Bone marrow (tissue), 2 donors: ENCODE data around the gene CIDEA.

Source experiments
- DNase-seq, 2 donors: peaks; one replicate each; lab custom pipeline; 2025; lab: John Stamatoyannopoulos, UW

Gene CIDEA

DNA sequence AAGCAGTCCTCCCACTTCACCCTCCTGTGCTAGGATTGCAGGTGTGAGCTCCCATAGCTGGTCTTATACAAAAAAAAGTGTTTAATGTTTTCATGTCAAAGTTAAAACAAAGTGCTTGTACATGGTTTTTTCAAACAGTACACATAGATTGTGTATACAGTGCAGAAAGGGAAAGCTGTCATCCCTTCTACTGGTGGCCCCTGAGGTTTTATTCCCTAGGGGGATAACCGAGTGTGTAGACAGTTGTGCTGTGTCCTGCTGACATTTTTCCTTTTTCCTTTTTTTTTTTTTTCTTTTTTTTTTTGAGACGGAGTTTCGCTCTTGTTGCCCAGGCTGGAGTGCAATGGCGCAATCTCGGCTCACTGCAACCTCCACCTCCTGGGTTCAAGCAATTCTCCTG, 64.7 kb downstream of the CIDEA start:
- no peak for DNase-seq

- no peak for DNase-seq
Measured at GRCh38 chr18:12321333-12321732, 67.2 kb downstream of the CIDEA start.

- no peak for DNase-seq
Measured at GRCh38 chr18:12324991-12325725, 71.0 kb downstream of the CIDEA start.

GRCh38 chr18:12325726-12326245, 71.6 kb downstream of the CIDEA start:
- no peak for DNase-seq

DNA sequence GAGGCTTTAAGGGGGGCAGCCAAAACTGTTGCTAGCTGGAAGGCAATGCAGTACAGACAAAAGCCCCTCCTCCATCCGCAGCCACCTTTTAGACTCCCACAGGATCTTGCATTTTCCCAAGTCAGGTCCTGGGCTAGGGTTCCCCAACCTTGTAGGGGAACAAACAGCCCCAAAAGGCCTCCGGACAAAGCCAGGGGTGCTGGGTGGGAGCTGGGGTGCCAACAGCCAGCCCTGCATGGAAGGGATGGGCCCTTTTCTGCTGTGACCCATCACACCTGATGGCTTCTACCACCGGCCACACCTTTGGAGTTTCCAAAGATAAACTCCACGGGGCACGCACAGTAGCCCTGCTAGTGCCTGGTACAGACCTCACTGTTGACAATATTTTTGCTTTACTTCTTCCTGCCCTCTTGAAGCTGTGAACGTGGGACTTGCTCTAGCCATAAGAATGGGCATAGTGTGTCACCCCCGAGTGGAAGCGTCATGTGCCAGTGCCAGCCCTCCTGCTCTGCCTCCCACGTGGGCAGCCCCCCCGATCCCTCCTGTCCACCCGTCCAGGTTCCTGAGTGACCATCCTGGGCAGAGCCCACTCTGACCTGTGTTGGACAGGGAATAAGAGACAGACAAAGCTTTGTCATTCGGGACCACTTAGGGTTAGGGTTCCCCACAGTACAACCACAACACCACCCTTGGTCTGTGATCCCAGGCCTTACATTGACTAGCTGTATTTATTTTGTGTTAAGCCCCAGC, 72.7 kb downstream of the CIDEA start:
- DNase-seq = no peak
